ENCODE data around the gene CIB2. TPM values are rescaled to one million over a fixed set of nuclear protein-coding genes. Genes with fewer than 3 reads are reported as not detected.

CIB2 gene
- total and polyA plus RNA-seq, 9 donors: 1.7 to 12.4 (median 8.8) TPM

- Histone ChIP-seq H3K36me3 (no peaks in the 10 kb centered on the region), H3K4me1 (ENCODE audit: insufficient read depth) (no peaks in the 10 kb centered on the region), H3K27ac (no peak overlapping the region), H3K4me3 (no peak overlapping the region), H3K9me3 (no peaks in the 10 kb centered on the region), H3K27me3 (no peaks in the 10 kb centered on the region)
- DNase-seq: no peak
- TF ChIP-seq EP300 (IDR thresholded peaks at IDR 0.05) (no peak), CTCF (IDR thresholded peaks at IDR 0.05) (no peak), POLR2A (IDR thresholded peaks at IDR 0.05) (no peak)
- 94 to 95% (median 95%) methylated on average over 6 of the region's 6 CpGs for WGBS, 3 donors
- intact Hi-C loops (cut with DNase I): no loop called here
Observed at GRCh38 chr15:78083687-78084448, 47.4 kb downstream of the CIB2 start.

- H3K4me1 ChIP-seq (ENCODE audit: insufficient read depth): no peaks in the 10 kb centered on the region
- H3K9me3 ChIP-seq: no peaks in the 10 kb centered on the region
- no peak overlapping the region for H3K27ac ChIP-seq
- no peaks in the 10 kb centered on the region for H3K27me3 ChIP-seq
- TF ChIP-seq CTCF (IDR thresholded peaks at IDR 0.05) (no peak), POLR2A (IDR thresholded peaks at IDR 0.05) (no peak), EP300 (IDR thresholded peaks at IDR 0.05) (no peak)
- H3K4me3 ChIP-seq: no peak overlapping the region
- 92 to 95% (median 93%) methylated on average over 4 of the region's 4 CpGs for WGBS, 3 donors
- no peaks in the 10 kb centered on the region for H3K36me3 ChIP-seq
- intact Hi-C loops (cut with DNase I): no loop called here
- DNase-seq: peak in 1 of 5 donors; percentile 17
Observed at GRCh38 chr15:78083186-78083585, 48.1 kb downstream of the CIB2 start.

DNA sequence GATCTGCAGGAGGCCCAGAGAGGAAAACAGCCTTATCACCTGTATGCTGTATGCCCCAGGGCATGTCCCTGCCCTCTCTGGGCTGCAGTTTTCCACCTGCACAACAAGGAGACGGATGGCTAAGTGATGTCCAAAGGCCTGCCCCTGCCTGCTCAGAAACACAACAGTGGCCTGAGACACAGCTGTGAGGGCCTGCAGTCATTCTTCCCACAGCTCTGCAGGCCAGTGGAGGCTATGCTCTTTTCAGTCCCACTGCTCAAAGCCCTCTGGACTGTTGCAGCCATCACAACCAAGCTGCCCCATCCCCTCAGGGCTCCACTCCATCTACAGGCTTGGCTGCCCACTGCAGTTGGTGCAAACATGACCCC is 48.5 kb downstream of the CIB2 start:
- intact Hi-C loops (cut with DNase I): no loop called here
- no peaks in the 10 kb centered on the region for H3K4me1 ChIP-seq (ENCODE audit: insufficient read depth)
- TF ChIP-seq CTCF (IDR thresholded peaks at IDR 0.05) (no peak), EP300 (IDR thresholded peaks at IDR 0.05) (no peak), POLR2A (IDR thresholded peaks at IDR 0.05) (no peak)
- H3K27me3 ChIP-seq: no peaks in the 10 kb centered on the region
- 92 to 100% (median 100%) methylated on average over 1 of the region's 1 CpG for WGBS, 3 donors
- H3K4me3 ChIP-seq: no peak overlapping the region
- H3K36me3 ChIP-seq: no peaks in the 10 kb centered on the region
- H3K9me3 ChIP-seq: no peaks in the 10 kb centered on the region
- DNase-seq: peak in 1 of 5 donors; percentile 23
- H3K27ac ChIP-seq: no peak overlapping the region

DNA sequence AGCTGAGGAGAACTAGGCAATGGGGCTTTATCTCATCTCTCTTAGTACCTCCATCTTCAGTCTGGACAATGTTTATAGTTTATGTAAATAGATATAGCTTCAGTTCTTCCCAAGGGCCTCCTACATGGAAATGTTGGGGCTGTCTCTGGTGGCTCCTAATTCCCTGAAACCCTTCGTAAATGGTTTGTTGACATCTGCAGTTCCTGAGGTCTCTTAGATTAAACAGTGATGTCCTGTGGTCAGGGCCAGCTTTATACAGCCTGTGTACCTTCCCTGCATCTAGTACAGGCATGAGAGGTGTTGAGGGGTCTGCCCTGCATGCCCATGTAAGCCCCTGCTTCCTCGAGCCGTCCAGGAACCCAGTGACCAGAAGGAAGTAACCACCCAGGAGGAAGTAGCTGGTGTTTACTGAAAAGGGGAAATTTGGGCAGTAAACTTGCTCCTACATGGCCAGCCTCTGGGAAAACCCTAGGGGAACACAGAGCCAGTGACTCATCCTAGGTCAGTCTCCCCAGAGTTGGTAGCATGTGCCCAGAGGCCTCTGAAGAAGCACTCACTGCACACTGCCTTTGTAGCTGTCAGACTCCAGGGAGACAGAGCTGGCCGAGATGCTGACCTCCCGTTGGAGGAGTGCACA is 49.0 kb downstream of the CIB2 start:
- H3K27ac ChIP-seq: no peak overlapping the region
- 62 to 78% (median 78%) methylated on average over 5 of the region's 5 CpGs for WGBS, 3 donors

More for the DNA sequence above, 49.0 kb downstream of the CIB2 start:
- no peaks in the 10 kb centered on the region for H3K27me3 ChIP-seq
- intact Hi-C loops (cut with DNase I): no loop called here
- no peak overlapping the region for H3K4me3 ChIP-seq
- H3K9me3 ChIP-seq: no peaks in the 10 kb centered on the region
- DNase-seq: no peak
- no peak for TF ChIP-seq CTCF (IDR thresholded peaks at IDR 0.05)
- no peak for TF ChIP-seq EP300 (IDR thresholded peaks at IDR 0.05)
- no peak for TF ChIP-seq POLR2A (IDR thresholded peaks at IDR 0.05)
- no peaks in the 10 kb centered on the region for H3K36me3 ChIP-seq
- no peaks in the 10 kb centered on the region for H3K4me1 ChIP-seq (ENCODE audit: insufficient read depth)
